Activated B cell treated with CpG ODN at 0.5 μM for 24 hours (primary cell): ENCODE results near the gene EPS15. TPM values are rescaled to one million over a fixed set of nuclear protein-coding genes. Genes with fewer than 3 reads are reported as not detected.

Source experiments
- ATAC-seq: fragments of 200-7000 bp; cut with Tn5 transposase; one replicate; pipeline ENCODE4 v1.10.0; 2021; ENCODE audit warnings: low read depth, mild to moderate bottlenecking, moderate library complexity
- CTCF ChIA-PET: fragments of 350-600 bp; sonication (Branson Sonifier 250); formaldehyde crosslinking; loops from one replicate; lab custom pipeline; 2021; ENCODE audit warnings: antibody characterized with exemption; lab: Charles Lee
- POLR2A ChIA-PET: fragments of 350-600 bp; sonication (Branson Sonifier 250); formaldehyde crosslinking; loops from one replicate; lab custom pipeline; 2021; ENCODE audit warnings: antibody characterized with exemption; lab: Charles Lee
- DNase-seq: peaks from one replicate; pipeline ENCODE4 v3.0.0; 2022
- H3K27ac Mint-ChIP-seq: one replicate; pipeline ENCODE4 v1.8.0; 2020; ENCODE audit warnings: mixed read lengths
- H3K27me3 Mint-ChIP-seq: one replicate; pipeline ENCODE4 v1.8.0; 2021; ENCODE audit warnings: mixed read lengths
- H3K36me3 Mint-ChIP-seq: one replicate; pipeline ENCODE4 v1.8.0; 2021; ENCODE audit warnings: low read depth, mixed read lengths
- H3K4me1 Mint-ChIP-seq: one replicate; pipeline ENCODE4 v1.8.0; 2021; ENCODE audit warnings: mixed read lengths
- H3K4me3 Mint-ChIP-seq: one replicate; pipeline ENCODE4 v1.8.0; 2020; ENCODE audit warnings: mild to moderate bottlenecking, mixed read lengths
- H3K9me3 Mint-ChIP-seq: one replicate; pipeline ENCODE4 v1.8.0; 2020; ENCODE audit warnings: mixed read lengths
- intact Hi-C: fragments of 100-400 bp; cut with micrococcal nuclease; formaldehyde crosslinking; loops from one replicate; pipeline ENCODE4 v1.15.1; 2024
- total RNA-seq: library from RNA; stranded (reverse); gene quantifications from 2 replicates; pipeline ENCODE4 v1.2.3, GENCODE V29; 2022
- TF ChIP-seq, protein P1 (sequence below): fragments of 200-600 bp; IDR thresholded peaks from one replicate; pipeline ENCODE4 v1.8.0; 2022; ENCODE audit warnings: antibody characterized with exemption, mild to moderate bottlenecking

The EPS15 gene
- total RNA-seq, 1 donor from 2014 or later: 150 TPM

DNA sequence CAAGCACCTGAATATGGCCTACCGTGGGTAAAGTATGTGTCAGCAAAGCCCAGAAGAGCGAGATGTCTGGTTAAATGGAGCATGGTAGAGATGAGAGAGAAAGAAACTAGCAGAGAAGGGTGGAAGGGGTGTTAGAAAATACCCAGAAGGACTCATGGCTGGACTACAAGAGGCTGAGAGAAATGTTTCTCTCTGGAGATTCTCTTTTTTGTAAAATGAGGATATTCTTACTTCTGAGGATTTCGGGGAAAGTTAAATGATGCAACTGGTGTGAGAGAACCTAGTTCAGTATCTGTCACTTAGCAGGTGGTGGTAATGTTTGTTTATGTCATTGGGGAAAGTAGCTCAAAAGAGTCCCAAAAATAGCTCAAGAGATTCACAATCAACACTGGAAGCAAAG, 7.2 kb upstream of the EPS15 start:
- Mint-ChIP-seq H3K36me3 (no peaks in the 10 kb centered on the region), H3K9me3 (no peaks in the 10 kb centered on the region), H3K27ac (no peak overlapping the region), H3K27me3 (no peaks in the 10 kb centered on the region), H3K4me1 (peaks cover 7% of the 10 kb centered on the region), H3K4me3 (no peak overlapping the region)
- intact Hi-C loops: no loop called here
- DNase-seq (no peak), ATAC-seq (no peak)
- TF ChIP-seq, protein P1, sequence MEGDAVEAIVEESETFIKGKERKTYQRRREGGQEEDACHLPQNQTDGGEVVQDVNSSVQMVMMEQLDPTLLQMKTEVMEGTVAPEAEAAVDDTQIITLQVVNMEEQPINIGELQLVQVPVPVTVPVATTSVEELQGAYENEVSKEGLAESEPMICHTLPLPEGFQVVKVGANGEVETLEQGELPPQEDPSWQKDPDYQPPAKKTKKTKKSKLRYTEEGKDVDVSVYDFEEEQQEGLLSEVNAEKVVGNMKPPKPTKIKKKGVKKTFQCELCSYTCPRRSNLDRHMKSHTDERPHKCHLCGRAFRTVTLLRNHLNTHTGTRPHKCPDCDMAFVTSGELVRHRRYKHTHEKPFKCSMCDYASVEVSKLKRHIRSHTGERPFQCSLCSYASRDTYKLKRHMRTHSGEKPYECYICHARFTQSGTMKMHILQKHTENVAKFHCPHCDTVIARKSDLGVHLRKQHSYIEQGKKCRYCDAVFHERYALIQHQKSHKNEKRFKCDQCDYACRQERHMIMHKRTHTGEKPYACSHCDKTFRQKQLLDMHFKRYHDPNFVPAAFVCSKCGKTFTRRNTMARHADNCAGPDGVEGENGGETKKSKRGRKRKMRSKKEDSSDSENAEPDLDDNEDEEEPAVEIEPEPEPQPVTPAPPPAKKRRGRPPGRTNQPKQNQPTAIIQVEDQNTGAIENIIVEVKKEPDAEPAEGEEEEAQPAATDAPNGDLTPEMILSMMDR: no peak
- CTCF ChIA-PET: no interaction called here
- POLR2A ChIA-PET: no interaction called here

GRCh38 chr1:51525295-51525694, 6.2 kb upstream of the EPS15 start:
- intact Hi-C loops: no loop called here
- H3K4me3 Mint-ChIP-seq: no peak overlapping the region
- H3K27ac Mint-ChIP-seq: no peak overlapping the region
- no peaks in the 10 kb centered on the region for H3K9me3 Mint-ChIP-seq
- TF ChIP-seq, protein P1: no peak
- no peak for ATAC-seq
- CTCF ChIA-PET: no interaction called here
- H3K27me3 Mint-ChIP-seq: no peaks in the 10 kb centered on the region
- peaks cover 16% of the 10 kb centered on the region for H3K4me1 Mint-ChIP-seq
- no peaks in the 10 kb centered on the region for H3K36me3 Mint-ChIP-seq
- POLR2A ChIA-PET: no interaction called here
- no peak for DNase-seq

- TF ChIP-seq, protein P1: no peak
- DNase-seq (no peak), ATAC-seq (no peak)
- H3K9me3 Mint-ChIP-seq: no peaks in the 10 kb centered on the region
- no peak overlapping the region for H3K27ac Mint-ChIP-seq
- POLR2A ChIA-PET: no interaction called here
- H3K27me3 Mint-ChIP-seq: no peaks in the 10 kb centered on the region
- H3K36me3 Mint-ChIP-seq: no peaks in the 10 kb centered on the region
- CTCF ChIA-PET: interaction anchor here (1.5 kb wide), 1 partner anchor 9 kb away, joined by 4 read pairs; no protein-coding TSS in a partner anchor
- H3K4me3 Mint-ChIP-seq: no peak overlapping the region
- intact Hi-C loops: no loop called here
- H3K4me1 Mint-ChIP-seq: peaks cover 21% of the 10 kb centered on the region
Observed at GRCh38 chr1:51524817-51525216, 5.8 kb upstream of the EPS15 start.

DNA sequence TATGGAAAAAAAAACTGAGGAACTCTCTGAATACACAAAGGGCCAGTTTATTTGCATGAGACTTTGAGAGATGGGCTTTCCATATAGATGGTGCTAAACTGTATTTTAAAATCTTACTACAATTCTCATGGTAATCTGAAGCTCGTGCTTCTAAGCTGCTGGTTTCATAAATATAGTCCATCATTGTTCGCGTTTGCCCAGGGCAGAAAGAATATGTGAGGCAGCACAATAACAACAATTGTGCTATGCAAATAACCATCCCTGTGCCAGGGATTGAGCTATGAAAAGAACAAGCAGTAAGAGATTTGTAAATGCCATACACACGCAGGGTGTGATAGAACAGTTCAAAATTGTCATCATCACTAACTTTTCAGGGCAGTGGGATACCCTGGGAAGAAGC, 4.9 kb upstream of the EPS15 start:
- Mint-ChIP-seq H3K4me1 (peaks cover 25% of the 10 kb centered on the region), H3K4me3 (no peak overlapping the region), H3K9me3 (no peaks in the 10 kb centered on the region), H3K27me3 (no peaks in the 10 kb centered on the region), H3K36me3 (no peaks in the 10 kb centered on the region), H3K27ac (no peak overlapping the region)
- DNase-seq: no peak
- CTCF ChIA-PET: interaction anchor here (1.5 kb wide), 1 partner anchor 10 kb away, joined by 4 read pairs; no protein-coding TSS in a partner anchor
- intact Hi-C loops: no loop called here
- POLR2A ChIA-PET: interaction anchor here (0.6 kb wide), 1 partner anchor 205 kb away, joined by 5 read pairs; no protein-coding TSS in a partner anchor
- TF ChIP-seq, protein P1: no peak
- no peak for ATAC-seq

DNA sequence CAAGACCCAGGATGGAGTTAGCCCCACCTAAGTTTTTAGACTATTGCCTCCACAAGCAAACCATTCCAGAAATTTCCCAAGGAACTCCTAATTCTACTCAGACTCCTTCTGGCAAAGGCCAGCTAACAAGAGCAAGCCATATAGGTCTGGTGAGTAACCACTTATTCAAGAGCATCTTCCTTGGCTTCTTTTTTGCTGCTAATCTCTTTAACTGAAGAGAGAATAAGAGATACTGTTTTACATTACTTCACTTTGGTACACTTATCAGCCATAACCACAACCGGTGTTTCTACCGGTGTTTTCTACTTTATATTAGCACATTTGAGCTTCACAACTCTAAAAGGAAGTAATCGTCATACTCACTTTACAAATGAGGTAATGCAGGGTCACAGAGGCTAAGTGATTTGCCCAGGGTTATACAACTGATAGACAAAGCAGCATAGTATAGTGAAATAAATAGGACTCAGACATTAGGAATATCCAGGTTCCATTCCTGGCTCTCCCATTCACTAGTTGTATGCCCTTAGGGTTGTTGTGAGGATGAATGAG, 1.7 kb upstream of the EPS15 start:
- H3K4me3 Mint-ChIP-seq: no peak overlapping the region
- no peak for ATAC-seq

More for the DNA sequence above, 1.7 kb upstream of the EPS15 start:
- Mint-ChIP-seq H3K27me3 (no peaks in the 10 kb centered on the region), H3K9me3 (no peaks in the 10 kb centered on the region), H3K27ac (peak overlapping the region; percentile 70), H3K4me1 (peaks cover 41% of the 10 kb centered on the region), H3K36me3 (peaks cover 13% of the 10 kb centered on the region)
- ChIA-PET CTCF (interaction anchor here (1.3 kb wide), 1 partner anchor 14 kb away, joined by 3 read pairs; no protein-coding TSS in a partner anchor), POLR2A (interaction anchor here (0.6 to 1.1 kb wide), 3 partner anchors 14 to 73 kb away, joined by 3 to 4 read pairs (median 3); no protein-coding TSS in a partner anchor)
- DNase-seq: no peak
- intact Hi-C loops: no loop called here
- TF ChIP-seq, protein P1: no peak
